ENCODE measurements around the gene DIP2B. TPM values are rescaled to one million over a fixed set of nuclear protein-coding genes. Genes with fewer than 3 reads are reported as not detected.
"Not testable (repeated sequence)": the region's sequence is repeated elsewhere in the genome, so short reads cannot be mapped to it uniquely, and the experiment has no call there.

DIP2B gene, protein sequence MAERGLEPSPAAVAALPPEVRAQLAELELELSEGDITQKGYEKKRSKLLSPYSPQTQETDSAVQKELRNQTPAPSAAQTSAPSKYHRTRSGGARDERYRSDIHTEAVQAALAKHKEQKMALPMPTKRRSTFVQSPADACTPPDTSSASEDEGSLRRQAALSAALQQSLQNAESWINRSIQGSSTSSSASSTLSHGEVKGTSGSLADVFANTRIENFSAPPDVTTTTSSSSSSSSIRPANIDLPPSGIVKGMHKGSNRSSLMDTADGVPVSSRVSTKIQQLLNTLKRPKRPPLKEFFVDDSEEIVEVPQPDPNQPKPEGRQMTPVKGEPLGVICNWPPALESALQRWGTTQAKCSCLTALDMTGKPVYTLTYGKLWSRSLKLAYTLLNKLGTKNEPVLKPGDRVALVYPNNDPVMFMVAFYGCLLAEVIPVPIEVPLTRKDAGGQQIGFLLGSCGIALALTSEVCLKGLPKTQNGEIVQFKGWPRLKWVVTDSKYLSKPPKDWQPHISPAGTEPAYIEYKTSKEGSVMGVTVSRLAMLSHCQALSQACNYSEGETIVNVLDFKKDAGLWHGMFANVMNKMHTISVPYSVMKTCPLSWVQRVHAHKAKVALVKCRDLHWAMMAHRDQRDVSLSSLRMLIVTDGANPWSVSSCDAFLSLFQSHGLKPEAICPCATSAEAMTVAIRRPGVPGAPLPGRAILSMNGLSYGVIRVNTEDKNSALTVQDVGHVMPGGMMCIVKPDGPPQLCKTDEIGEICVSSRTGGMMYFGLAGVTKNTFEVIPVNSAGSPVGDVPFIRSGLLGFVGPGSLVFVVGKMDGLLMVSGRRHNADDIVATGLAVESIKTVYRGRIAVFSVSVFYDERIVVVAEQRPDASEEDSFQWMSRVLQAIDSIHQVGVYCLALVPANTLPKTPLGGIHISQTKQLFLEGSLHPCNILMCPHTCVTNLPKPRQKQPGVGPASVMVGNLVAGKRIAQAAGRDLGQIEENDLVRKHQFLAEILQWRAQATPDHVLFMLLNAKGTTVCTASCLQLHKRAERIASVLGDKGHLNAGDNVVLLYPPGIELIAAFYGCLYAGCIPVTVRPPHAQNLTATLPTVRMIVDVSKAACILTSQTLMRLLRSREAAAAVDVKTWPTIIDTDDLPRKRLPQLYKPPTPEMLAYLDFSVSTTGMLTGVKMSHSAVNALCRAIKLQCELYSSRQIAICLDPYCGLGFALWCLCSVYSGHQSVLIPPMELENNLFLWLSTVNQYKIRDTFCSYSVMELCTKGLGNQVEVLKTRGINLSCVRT (N-terminal part only)
- total RNA-seq: 26.3 and 26.9 TPM in 2 replicates

DNA sequence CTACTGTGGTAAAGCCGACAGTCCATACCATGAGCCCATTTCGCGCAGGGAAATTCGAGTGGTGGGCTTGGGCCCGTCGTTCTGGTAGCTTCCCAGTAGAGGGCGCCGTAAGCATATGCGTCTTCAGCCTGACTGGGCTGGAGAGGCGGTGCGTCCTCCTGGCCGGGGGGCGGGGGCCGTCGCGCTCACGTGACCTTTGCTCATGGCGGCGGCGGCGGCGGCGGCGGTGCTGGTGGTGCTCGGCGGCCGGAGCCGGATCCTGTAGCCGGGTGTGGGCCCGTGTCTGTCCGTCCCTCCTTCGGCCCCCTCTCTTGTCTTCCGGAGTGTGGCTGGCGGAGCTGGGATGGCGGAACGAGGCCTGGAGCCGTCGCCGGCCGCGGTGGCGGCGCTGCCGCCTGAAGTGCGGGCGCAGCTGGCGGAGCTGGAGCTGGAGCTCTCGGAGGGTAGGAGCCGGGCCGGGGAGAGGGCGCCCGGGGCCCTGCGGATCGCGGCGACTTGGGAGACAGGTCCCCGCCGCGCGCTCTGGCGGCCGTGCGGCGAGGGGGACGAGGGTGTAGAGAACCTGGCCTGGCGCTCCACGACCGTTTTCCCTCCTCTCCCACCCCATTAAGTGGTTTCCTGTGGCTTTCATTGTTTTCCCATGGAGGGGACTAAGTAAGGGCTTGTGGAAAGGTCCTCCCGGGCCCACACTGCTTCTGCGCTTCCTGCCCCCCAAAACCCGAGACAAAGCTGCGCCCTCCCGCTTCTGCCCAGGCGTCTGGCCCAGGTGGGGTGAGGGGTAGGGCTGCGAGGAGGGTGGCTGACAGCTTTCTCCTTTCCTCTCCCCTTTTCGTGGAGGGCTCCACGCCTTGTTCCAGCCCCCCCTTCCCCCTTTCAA lies at the start of gene DIP2B:
TSS of gene DIP2B (plus strand) at position 188 of the 877 bp plus-strand sequence. CDS start at position 344, 156 bp downstream.
- intact Hi-C loops (cut with micrococcal nuclease): loop anchor here (1.0 to 10.0 kb wide), 5 partner anchors 50 to 520 kb away; partner anchors contain the start of genes ATF1 and SLC11A2

DNA sequence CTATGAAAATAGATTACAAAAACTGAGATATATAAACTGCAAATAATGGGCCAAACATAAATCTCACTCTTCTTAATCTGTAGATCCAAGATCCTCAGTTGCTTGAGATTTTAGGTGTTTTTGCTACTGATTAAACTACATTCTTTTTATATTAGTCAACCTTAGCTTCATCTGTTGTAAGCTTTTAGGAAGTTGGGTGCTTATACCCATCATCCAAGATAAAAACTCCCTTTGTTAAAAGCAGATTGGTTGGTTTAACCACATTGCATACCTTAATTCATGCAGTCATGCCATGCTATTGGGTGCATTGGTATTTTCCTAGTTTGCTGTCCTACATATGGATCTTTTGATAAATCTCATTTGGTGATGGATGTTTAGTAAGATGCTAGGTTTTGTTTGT lies 46.2 kb upstream of the DIP2B start:
- intact Hi-C loops (cut with micrococcal nuclease): no loop called here

DNA sequence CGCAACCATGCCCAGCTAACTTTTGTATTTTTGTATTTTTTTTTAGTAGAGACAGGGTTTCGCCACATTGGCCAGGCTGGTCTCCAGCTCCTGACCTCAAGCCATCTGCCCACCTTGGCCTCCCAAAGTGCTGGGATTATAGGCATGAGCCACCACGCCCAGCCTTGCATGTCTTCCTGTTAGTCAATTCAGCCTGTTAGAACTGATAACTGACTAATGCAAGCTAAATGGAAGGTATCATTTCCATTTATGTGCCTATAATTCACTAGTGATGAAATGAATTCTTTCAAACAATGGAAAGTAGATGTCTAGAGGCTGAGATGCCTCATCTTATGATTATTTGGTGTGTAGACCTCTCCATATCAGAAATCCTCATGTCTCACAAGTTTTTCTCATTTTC lies 37.3 kb upstream of the DIP2B start:
- intact Hi-C loops (cut with micrococcal nuclease): no loop called here

DNA sequence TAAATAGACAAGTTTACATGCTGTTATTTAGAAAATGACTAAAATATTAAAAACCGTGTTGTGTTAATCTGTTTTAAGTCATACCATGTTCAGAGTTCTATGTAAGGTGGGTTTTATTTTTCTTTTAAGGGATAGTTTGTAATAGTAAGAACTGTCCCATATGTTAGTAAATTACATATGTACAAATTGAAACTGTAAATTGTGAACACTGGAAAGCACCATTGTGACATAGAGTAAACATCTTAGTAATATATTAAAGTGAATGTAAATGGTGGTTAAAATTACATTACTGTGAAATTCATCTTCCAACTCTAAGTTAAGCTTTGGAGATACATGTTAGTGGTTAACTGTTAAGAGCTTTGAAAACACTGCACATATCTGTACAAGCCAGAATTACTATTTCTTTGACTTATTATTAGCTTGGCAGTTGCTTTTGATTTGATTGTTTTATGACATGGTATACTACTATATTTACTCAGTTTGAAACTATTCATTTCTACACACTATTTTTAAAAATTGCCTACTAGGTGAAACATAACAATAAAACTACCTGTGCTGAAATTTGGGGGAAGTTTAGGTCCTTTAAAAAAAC lies 27.4 kb upstream of the DIP2B start:
- intact Hi-C loops (cut with micrococcal nuclease): no loop called here

DNA sequence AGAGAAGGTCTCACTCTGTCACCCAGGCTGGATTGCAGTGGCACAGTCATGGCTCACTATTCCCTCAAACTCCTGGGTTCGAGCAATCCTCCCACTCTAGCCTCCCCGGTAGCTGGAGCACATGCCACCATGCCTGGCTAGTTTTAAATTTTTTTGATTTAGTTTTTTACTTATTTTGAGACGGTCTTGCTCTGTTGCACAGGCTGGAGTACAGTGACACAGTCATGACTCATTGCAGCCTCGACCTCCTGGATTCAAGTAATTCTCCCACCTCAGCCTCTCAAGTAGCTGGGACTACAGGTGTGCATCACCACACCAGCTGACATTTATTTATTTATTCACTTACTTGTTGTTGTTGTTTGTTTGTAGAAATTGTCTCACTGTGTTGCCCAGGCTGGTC lies 22.2 kb upstream of the DIP2B start:
- intact Hi-C loops (cut with micrococcal nuclease): no loop called here

DNA sequence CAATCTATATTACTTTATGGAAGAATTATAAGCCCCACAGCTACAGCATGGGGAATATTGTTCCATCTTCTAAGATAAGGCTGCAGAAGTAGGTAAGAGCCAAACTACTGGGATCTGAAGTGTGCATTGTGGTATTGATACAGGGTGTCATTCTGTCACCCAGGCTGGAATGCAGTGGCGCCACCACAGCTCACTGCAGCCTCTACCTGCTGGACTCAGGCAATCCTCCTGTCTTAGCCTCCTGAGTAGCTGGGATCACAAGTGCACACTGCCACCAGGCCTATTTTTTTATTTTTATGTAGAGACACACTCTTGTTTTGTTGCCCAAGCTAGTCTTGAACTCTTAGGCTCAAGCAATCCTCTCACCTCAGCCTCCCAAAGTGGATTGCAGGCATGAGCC lies 21.3 kb upstream of the DIP2B start:
- intact Hi-C loops (cut with micrococcal nuclease): no loop called here

DNA sequence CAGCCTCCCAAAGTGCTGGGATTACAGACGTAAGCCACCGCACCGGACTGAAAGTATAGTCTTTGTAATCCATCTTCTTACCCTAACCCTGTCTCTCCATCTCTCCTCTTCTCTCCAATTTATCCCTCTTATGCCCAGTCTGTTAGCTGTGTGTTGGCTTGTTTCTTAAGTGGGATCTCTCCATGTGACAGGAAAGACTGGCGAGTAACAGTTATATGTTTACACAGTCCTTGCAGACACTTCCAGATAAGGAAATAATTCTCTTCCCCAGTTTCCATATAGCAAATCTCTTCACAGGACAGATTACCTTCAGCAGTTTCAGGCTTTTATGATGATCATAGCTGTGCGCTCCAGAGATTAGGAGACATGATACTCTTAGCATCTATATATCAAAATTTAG lies 16.0 kb upstream of the DIP2B start:
- intact Hi-C loops (cut with micrococcal nuclease): no loop called here

DNA sequence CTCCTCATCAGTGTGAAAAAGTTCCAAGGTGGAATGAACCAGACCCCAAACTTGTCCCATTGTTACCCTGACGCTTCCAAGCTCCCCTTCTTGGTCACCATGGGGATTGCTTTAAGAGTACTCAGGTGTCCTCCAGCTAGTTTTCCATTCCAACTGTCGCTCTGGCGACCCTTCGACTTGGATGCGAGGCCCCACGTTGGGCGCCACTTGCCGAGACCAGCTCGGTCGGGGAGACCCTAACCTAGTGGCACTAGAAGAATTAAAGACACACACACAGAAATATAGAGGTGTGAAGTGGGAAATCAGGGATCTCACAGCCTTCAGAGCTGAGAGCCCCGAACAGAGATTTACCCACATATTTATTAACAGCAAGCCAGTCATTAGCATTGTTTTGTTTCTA lies 6.7 kb upstream of the DIP2B start:
- intact Hi-C loops (cut with micrococcal nuclease): not testable (repeated sequence)

DNA sequence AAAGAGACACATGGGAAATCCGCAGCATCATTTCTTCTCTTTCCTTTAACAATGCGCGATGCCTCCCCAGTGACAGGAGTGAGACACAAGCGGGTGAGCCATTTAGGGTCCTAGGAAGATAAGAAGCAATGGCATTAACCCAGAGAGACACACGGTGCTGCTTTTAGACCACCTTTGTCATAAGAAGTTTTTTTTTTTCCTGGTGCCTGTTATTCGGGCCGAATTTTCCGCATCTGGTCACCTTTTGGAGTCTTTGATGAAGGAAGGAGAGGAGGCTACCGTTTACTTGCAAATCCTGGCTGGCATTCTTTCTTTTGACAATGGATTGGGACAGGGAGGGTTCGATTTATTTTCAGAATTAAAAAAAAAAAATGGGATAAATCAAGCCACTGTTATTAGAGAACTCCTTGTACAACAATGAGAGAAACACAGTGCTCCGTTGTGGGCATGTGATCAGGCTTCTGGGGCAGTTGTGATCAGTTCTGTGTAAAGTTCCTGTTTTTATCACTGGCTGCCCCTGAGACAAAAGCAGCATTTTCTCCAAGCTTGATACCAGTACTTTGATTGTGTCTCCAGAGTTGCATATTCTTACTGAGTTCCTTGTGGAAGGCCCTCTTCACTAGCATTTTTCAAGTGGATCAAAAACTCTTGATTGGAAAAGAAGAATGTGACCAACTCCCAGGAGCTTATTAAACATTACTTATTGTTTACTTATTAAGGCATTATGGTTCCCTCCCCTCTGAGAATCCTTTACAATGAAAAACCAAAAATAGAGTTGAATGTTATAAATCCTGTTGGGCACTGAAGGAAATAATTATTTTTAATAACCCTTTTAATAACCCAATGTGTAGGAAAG lies 1.1 kb downstream of the DIP2B start:
- intact Hi-C loops (cut with micrococcal nuclease): loop anchor here (10.0 kb wide), 4 partner anchors 49 to 519 kb away; partner anchors contain the start of genes ATF1 and SLC11A2

DNA sequence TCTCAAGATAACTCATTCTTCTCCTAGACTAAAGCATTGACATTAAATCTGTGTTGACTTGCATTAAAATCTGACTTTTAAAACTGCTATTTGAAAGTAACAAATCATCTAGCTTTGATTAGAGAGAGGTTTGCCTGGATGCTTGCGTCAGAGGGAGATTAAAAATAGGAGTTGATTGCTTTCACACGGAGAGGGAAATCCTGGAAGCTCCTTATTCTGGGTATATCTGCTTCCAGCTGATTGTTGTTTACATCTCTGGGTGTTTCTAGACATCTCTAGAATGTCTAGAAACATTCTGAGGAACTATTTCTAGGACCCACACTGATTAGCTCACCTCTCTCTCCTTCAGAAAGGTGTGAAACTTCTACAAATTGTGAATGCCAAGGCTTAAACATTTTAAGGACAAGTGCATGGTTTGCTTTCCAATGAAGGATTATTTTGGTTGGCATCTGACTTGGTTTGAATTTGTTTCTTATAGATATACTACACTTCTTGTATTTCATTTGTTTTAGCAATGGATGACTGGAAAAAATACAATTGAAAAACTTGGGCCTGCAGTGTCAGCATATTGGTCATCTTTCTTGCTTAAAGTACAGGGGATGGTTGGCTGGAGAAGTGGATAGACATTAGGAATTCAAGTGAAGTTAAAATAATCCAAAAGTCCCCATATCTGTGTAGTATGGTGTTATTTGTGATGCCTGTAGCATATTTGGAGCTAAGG lies 2.1 kb downstream of the DIP2B start:
- intact Hi-C loops (cut with micrococcal nuclease): loop anchor here (10.0 kb wide), 4 partner anchors 48 to 518 kb away; partner anchors contain the start of genes ATF1 and SLC11A2

DNA sequence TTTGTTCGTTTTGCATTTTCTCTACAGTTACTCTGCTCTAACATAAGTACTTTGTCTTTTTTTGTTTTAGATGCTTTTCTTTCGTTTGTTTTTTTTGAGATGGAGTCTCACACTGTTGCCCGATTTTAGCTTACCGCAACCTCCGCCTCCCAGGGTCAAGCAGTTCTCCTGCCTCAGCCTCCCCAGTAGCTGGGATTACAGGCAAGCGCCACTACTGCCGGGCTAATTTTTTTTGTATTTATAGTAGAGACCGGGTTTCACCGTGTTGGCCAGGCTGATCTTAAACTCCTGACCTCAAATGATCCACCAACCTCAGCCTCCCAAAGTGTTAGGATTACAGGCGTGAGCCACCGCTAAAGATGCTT lies 2.7 kb downstream of the DIP2B start:
- intact Hi-C loops (cut with micrococcal nuclease): loop anchor here (10.0 kb wide), 4 partner anchors 47 to 517 kb away; partner anchors contain the start of genes ATF1 and SLC11A2

DNA sequence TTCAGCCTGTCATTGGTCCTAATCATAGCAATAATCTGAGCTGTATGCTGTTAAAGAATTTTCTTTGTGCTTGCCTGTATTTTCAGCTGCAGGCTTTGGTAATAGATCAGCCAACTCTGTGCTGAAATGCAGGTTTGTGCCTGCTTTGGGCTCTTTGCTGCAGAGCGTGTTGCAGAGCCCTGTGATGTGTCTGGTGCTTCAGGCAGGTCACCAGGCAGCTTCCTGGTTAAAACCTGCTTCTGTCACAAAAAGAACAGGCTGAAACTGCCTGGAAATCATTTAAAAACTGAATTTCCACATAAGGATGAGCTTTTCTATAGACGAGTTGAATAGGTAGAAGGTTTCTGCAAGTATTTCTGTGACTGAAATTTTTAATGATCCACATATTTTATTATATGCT lies 3.1 kb downstream of the DIP2B start:
- intact Hi-C loops (cut with micrococcal nuclease): loop anchor here (10.0 kb wide), 4 partner anchors 47 to 517 kb away; partner anchors contain the start of genes ATF1 and SLC11A2

DNA sequence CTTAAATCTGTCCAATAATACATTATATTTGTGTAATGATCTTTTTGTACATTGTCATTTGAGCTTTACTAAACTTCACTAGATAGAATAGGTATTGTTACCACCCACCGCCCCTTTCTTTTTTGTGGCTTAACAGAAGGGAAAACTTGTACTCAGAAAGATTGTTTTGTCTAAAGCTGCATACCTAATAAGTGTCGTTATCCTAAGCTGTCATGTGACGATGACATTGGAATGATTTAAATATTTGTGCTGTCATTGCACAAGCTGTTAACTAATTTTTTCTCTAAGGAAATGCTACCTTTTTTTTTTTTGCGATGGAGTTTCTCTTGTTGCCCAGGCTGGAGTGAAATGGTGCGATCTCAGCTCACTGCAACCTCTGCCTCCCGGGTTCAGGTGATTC lies 3.6 kb downstream of the DIP2B start:
- intact Hi-C loops (cut with micrococcal nuclease): loop anchor here (10.0 kb wide), 4 partner anchors 46 to 516 kb away; partner anchors contain the start of genes ATF1 and SLC11A2

DNA sequence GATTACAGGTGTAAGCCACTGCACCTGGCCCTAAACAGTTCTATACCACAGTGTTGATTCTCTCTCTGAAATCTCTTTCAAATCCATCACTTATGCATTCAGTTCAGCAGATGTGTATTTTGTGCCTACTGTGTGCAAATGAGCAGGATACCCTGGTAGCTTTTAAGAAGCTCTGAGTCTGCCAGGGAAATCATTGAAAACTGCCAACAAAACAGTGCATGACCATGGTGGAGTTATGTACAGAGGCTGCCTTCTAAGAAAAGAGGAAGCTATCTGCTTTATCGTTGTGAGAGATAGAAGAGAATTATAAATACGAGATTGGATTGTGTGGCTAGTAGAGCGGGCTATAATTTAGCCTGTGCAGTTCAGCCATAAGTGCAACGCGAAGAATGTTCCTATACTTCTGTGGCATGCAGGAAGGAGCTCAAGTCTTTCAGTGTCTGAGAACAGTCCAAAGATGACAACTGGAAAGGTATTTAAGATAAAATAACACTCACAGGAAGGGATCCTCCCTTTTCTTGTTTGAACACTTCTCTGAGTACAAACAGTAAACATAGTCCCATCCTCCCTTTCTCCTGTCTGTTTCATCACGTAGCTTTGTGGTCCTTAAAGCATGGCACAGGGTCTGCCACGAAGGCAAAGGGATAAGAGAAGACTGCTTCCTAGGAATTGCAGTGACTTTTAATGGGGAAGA lies 4.3 kb downstream of the DIP2B start:
- intact Hi-C loops (cut with micrococcal nuclease): loop anchor here (10.0 kb wide), 4 partner anchors 46 to 516 kb away; partner anchors contain the start of genes ATF1 and SLC11A2

DNA sequence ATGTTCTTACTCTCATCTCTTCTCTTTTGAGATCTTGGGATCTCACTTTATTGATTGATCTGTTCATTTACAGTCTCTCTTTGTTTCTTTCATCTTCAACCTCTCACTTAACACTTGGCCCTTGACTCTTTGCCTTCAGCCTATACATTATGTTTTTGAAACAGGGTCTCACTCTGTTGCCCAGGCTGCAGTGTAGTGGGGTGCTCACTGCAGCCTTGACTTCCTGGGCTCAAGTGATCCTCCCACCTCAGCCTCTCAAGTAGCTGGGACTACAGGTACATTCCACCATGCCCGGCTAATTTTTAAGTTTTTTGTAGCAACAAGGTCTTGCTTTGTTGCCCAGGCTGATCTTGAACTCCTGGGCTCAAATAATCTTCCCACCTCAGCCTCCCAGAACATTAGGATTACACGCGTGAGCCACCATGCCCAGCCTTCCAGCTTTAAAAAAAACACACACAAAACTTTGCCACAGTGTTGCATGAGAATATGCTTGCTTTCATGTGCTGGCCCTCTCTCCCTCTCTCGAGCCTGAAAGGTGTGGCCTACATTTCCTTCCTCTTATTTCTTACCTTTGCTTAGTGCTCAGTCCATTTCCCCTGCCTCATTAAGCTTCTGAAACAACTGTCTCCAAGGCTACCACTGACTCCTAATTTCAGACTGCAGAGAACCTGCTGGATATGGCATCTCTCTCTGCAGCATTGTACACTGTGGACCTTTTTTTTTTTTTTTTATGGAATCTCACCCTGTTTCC lies 9.9 kb downstream of the DIP2B start:
- intact Hi-C loops (cut with micrococcal nuclease): no loop called here

DNA sequence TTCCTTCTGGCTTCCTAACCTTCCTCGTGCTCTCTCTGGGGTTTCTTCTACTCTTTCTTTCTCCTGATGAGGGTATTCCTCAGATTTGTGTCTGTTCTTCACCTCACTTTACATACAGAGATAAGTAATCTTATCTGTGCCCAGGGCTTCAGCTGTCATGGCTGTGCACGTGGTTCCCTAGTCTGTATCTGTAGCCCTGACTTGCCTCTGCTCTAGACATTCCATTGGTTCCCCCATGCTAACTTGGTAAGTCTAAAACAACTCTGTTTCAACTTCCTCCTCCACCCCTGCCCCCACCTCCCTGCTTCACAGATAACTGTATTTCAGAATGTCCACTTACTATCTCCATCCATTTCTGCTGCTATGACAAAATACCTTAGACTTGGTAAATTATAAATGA lies 10.8 kb downstream of the DIP2B start:
- intact Hi-C loops (cut with micrococcal nuclease): no loop called here

Measured in T-helper 2 cell treated with Interferon-gamma antibody and Interleukin-4, amounts not matched to agents 100 ng/mL and 5 ng/mL, for 36 hours (primary cell).